ENCODE data around the gene UXS1. TPM values are rescaled to one million over a fixed set of nuclear protein-coding genes. Genes with fewer than 3 reads are reported as not detected.

UXS1 gene
- total and polyA plus RNA-seq, 3 donors from 2014 or later, result 51.3 to 95.1 (median 76.6) TPM

- 92 to 93% methylated on average over 4 of the region's 4 CpGs for WGBS, 2 donors
- no peaks in the 10 kb centered on the region for H3K9me3 ChIP-seq
- H3K36me3 ChIP-seq (ENCODE audit: low read depth, missing control alignments), result no peaks in the 10 kb centered on the region
- H3K4me3 ChIP-seq, result no peak overlapping the region
- TF ChIP-seq CTCF (IDR thresholded peaks at IDR 0.05), result no peak
- TF ChIP-seq POLR2A (IDR thresholded peaks at IDR 0.05), result no peak
- H3K27me3 ChIP-seq, result no peaks in the 10 kb centered on the region
- no peaks in the 10 kb centered on the region for H3K4me1 ChIP-seq
- H3K27ac ChIP-seq, result no peak overlapping the region
- intact Hi-C loops (cut with DNase I; ENCODE audit: low total_unique reads), result no loop called here
- DNase-seq, result no peak
Measured at GRCh38 chr2:106158131-106158530, 36.0 kb downstream of the UXS1 start.

GRCh38 chr2:106157416-106157815, 36.7 kb downstream of the UXS1 start:
- Histone ChIP-seq H3K9me3 (no peaks in the 10 kb centered on the region), H3K27me3 (no peaks in the 10 kb centered on the region), H3K27ac (no peak overlapping the region), H3K4me3 (no peak overlapping the region), H3K4me1 (no peaks in the 10 kb centered on the region), H3K36me3 (ENCODE audit: low read depth, missing control alignments) (no peaks in the 10 kb centered on the region)
- intact Hi-C loops (cut with DNase I; ENCODE audit: low total_unique reads), result no loop called here
- WGBS, 2 donors, result 81 to 87% methylated on average over 3 of the region's 3 CpGs
- no peak for DNase-seq
- no peak for TF ChIP-seq POLR2A (IDR thresholded peaks at IDR 0.05)
- no peak for TF ChIP-seq CTCF (IDR thresholded peaks at IDR 0.05)

GRCh38 chr2:106156305-106157296, 37.5 kb downstream of the UXS1 start:
- Histone ChIP-seq H3K9me3 (no peaks in the 10 kb centered on the region), H3K36me3 (ENCODE audit: low read depth, missing control alignments) (no peaks in the 10 kb centered on the region), H3K27ac (no peak overlapping the region), H3K27me3 (no peaks in the 10 kb centered on the region), H3K4me3 (no peak overlapping the region), H3K4me1 (no peaks in the 10 kb centered on the region)
- 92 to 93% methylated on average over 10 of the region's 10 CpGs for WGBS, 2 donors
- intact Hi-C loops (cut with DNase I; ENCODE audit: low total_unique reads), result no loop called here
- TF ChIP-seq CTCF (IDR thresholded peaks at IDR 0.05) (no peak), POLR2A (IDR thresholded peaks at IDR 0.05) (no peak)
- DNase-seq, result no peak

GRCh38 chr2:106153781-106154180, 40.3 kb downstream of the UXS1 start:
- TF ChIP-seq POLR2A (IDR thresholded peaks at IDR 0.05) (no peak), CTCF (IDR thresholded peaks at IDR 0.05) (no peak)
- no peak overlapping the region for H3K4me3 ChIP-seq
- intact Hi-C loops (cut with DNase I; ENCODE audit: low total_unique reads), result no loop called here
- WGBS, 2 donors, result 66 to 80% methylated on average over 1 of the region's 1 CpG
- H3K27ac ChIP-seq, result no peak overlapping the region
- no peaks in the 10 kb centered on the region for H3K27me3 ChIP-seq
- no peaks in the 10 kb centered on the region for H3K36me3 ChIP-seq (ENCODE audit: low read depth, missing control alignments)
- H3K4me1 ChIP-seq, result no peaks in the 10 kb centered on the region
- no peak for DNase-seq
- no peaks in the 10 kb centered on the region for H3K9me3 ChIP-seq
